ENCODE results near the gene FTCDNL1. TPM values are rescaled to one million over a fixed set of nuclear protein-coding genes. Genes with fewer than 3 reads are reported as not detected.

FTCDNL1 gene
- 0.11 and 0.26 TPM in 2 replicates for total RNA-seq

DNA sequence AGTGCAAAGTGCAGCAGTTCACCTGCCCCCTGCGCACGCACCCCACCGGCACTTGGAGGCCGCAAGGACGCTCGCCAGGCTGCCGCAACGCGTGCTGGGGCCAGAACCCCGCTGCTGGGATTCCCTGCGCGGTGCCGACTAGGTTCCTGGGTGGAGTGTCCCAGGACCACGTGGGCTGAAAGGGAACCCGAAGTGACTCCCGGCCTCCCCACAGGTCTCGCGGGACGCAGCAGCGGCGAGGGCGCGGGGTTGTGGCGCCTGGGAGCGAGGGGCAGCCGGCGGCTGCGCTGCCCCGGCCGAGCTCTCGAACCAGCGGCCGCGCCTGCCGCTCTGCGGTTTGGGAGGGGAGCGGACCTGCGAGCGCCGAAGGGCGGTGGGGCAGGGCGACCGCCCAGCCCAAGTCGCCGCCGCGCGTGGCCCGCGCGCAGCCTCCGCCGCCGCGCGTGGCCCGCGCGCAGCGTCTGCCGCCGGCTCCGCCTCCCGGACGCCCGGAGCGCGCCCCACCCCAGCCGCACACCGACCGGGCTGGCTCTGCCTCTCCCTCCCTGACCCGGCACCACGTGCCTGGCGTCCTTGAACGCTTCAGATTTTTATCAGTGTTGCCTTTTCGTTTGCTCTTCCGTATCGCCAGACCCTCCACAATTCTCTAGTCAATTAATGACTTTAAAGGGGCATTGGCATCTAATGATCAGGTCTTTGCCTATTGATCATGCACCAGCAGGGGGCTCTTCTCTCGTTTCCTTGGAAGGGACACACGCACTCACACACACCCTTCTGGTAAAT, at the start of gene FTCDNL1:
TSS of gene FTCDNL1 (minus strand) at position 475 of the 783 bp plus-strand sequence. CDS start 2,230 bp downstream, outside the sequence.

Other genes with a start within 250 kb of the FTCDNL1 start
- 7.0 and 7.6 TPM in 2 replicates for gene C2orf69, start 60.1 kb upstream of the FTCDNL1 start, total RNA-seq
- gene TYW5, start 104.3 kb upstream of the FTCDNL1 start, total RNA-seq = 4.4 and 6.3 TPM in 2 replicates
- 19.3 and 25.3 TPM in 2 replicates for gene MAIP1, start 104.4 kb upstream of the FTCDNL1 start, total RNA-seq

Measured in dermis lymphatic vessel endothelial cell (primary cell).